ENCODE data around the gene GPX4. TPM values are rescaled to one million over a fixed set of nuclear protein-coding genes. Genes with fewer than 3 reads are reported as not detected.

Gene GPX4
- total RNA-seq, 4 donors from 2014 or later, result 350 to 485 (median 414) TPM

DNA sequence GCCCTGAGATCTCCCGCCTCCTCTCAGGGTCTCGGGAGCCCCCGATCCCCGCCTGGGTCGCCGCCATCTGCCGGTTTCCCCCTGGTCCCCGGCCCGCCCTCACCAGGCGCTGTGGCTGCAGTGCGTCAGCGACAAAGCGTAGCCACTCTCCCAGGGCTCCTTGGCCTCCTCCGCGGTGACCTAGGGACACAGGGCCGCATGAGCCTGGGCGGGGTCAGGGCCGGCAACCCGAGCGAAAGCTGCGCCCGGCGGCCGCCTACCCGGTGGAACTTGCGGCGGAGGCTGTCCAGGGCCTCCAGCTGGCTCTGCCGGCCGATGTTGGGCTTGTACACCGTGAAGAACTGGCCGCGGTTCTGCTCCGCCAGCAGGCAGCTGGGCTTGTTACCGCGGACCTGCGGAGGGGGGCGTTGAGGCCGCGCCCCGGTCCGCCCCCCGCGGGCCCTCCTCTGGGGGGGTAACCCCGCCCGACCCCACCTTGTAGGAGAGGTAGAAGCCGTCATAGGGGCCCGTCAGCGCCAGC lies 5.3 kb downstream of the GPX4 start:
- H3K4me1 ChIP-seq, result peaks cover 12 to 26% of the 10 kb centered on the region in 2 donors
- H3K27me3 ChIP-seq, result no peaks in the 10 kb centered on the region
- no peak for TF ChIP-seq POLR2A (IDR thresholded peaks at IDR 0.05)
- TF ChIP-seq, protein P1, sequence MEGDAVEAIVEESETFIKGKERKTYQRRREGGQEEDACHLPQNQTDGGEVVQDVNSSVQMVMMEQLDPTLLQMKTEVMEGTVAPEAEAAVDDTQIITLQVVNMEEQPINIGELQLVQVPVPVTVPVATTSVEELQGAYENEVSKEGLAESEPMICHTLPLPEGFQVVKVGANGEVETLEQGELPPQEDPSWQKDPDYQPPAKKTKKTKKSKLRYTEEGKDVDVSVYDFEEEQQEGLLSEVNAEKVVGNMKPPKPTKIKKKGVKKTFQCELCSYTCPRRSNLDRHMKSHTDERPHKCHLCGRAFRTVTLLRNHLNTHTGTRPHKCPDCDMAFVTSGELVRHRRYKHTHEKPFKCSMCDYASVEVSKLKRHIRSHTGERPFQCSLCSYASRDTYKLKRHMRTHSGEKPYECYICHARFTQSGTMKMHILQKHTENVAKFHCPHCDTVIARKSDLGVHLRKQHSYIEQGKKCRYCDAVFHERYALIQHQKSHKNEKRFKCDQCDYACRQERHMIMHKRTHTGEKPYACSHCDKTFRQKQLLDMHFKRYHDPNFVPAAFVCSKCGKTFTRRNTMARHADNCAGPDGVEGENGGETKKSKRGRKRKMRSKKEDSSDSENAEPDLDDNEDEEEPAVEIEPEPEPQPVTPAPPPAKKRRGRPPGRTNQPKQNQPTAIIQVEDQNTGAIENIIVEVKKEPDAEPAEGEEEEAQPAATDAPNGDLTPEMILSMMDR (IDR thresholded peaks at IDR 0.05), result no peak
- no peaks in the 10 kb centered on the region for H3K9me3 ChIP-seq
- WGBS, 2 donors, result 96% methylated on average over 10 of the region's 48 CpGs; no CpG with 5 or more reads in 1 of the 2 donors
- H3K27ac ChIP-seq, result no peak overlapping the region
- intact Hi-C loops (cut with DNase I), result no loop called here
- DNase-seq, result no peak
- H3K36me3 ChIP-seq, result peaks cover 46 to 58% of the 10 kb centered on the region in 2 donors
- H3K4me3 ChIP-seq (replicated peaks in 1 of 3), result no peak overlapping the region

DNA sequence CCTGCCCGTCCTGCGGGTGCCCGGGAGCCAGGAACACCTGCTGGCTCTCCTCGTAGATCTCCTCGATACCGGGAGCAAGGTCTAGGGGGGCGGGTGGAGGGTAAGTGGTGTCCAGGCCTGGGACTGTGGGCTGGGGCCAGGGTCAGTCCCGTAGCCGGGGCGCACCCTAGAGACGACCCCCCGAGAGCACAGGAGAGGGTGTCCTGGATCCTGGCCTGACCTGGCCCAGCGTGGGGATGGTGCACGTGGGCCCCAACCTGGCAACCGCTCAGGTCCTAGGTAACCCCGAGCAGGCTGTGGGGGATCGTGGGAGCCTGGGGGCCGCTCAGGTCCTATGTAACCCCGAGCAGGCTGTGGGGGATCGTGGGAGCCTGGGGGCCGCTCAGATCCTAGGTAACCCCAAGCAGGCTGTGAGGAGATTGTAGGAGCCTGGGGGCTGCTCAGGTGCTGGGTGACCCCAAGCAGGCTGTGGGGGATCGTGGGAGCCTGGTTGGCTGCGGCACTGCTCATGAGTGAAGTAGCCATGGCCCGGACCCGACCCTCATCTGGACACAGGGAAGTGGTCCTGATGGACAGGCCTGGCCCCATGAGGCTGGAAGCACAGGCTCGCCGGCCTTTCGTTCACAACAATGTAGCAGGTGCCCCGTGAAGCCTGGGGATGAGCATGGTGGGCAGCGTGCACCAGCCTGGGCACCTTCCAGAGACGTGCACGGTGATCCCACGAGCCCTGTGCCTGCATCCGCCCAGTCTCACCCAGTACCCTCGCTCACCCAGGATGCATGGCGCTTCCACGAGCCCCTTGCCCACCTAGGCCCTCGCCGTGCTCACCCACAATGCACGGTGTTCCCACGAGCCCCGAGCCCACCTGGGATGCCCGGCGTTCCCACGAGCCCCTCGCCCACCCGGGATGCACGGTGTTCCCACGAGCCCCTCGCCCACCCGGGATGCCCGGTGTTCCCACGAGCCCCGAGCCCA lies 6.2 kb downstream of the GPX4 start:
- H3K27ac ChIP-seq, result no peak overlapping the region
- TF ChIP-seq, protein P1 (IDR thresholded peaks at IDR 0.05), result no peak
- no peak for TF ChIP-seq POLR2A (IDR thresholded peaks at IDR 0.05)
- no peak for DNase-seq
- peaks cover 52 to 65% of the 10 kb centered on the region in 2 donors for H3K36me3 ChIP-seq
- no peaks in the 10 kb centered on the region for H3K9me3 ChIP-seq
- 95 to 98% methylated on average over 22 to 37 of the region's 54 CpGs for WGBS, 2 donors
- H3K27me3 ChIP-seq, result no peaks in the 10 kb centered on the region
- peaks cover 11 to 26% of the 10 kb centered on the region in 2 donors for H3K4me1 ChIP-seq
- no peak overlapping the region for H3K4me3 ChIP-seq (replicated peaks in 1 of 3)
- intact Hi-C loops (cut with DNase I), result loop anchor here (5.0 kb wide), 1 partner anchor 82 kb away; no protein-coding TSS in a partner anchor

DNA sequence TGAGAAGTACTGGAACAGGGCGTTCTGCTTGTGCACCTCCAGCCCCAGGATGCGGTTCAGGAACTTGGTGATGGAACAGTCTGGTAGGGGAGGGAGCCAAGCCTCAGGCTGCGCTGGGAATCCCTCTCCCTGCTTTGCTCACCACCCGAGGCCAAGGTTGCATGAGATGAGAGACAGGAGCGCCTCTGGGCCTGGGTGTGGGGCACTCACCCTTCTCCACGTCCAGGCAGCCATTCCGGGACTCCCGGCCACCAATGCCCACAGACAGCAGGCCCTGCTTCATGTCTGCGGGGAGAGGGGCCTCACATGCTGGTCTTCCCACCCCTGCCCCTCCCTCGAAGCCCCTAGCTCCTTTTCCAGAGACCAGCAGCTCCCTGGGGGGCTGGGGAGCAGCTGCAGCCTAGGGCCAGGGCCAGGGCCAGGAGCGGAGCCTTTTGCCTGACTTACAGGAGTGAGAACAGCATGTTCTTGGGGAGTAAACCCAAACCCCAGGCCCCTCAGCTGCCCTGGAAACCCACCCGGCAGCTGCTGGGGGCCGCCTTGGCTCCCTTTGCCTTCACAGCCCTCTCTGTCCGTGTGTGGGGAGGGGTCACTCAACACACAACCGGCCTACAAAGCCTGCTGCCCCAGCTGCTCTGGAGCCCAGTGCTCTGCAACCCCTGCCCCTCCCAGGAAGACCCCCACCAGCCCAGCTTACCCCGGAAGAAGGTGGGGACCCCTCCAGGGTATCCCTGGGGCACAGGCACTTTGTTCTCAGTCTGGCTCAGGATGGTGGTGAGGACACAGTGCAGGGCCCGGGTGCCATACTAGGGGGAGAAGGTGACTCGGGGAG lies 7.2 kb downstream of the GPX4 start:
- Histone ChIP-seq H3K36me3 (peaks cover 57 to 72% of the 10 kb centered on the region in 2 donors), H3K9me3 (no peaks in the 10 kb centered on the region), H3K4me1 (peaks cover 4 to 16% of the 10 kb centered on the region in 2 donors), H3K27ac (no peak overlapping the region), H3K4me3 (replicated peaks in 1 of 3) (no peak overlapping the region), H3K27me3 (no peaks in the 10 kb centered on the region)
- WGBS, 2 donors, result 66 to 86% methylated on average over 4 to 5 of the region's 18 CpGs
- DNase-seq, result no peak
- TF ChIP-seq, protein P1 (IDR thresholded peaks at IDR 0.05), result no peak
- no peak for TF ChIP-seq POLR2A (IDR thresholded peaks at IDR 0.05)
- intact Hi-C loops (cut with DNase I), result loop anchor here (5.0 kb wide), 1 partner anchor 81 kb away; no protein-coding TSS in a partner anchor

DNA sequence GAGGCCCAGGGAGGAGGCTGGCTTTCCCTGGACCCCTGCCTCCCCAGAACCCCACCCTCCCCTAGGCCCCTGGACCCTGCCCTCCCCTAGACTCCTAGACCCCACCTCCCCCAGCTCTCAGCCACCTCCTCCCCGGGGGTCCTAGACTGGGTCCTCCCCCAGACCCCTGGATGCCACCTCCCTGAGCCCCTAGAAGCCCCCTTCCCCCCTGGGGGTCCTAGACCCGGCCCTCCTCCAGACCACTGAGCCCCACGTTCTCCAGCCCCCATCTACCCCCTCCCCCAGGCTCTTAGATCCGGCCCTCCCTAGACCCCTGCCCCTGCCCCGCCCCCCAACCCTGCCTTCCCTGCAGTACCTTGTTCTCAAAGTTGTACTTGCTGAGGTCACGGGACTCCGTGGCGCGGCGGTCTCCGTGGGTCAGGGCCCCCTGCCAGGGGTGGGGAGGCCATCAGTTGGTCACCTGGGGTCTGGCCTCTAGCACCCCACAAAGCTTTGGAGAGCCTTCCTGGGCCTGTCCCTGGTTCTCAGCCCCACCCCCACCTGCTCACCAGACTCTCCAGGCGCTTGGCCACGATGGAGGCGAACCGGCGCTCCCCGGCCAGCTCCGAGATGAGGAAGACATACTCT lies 8.0 kb downstream of the GPX4 start:
- intact Hi-C loops (cut with DNase I), result loop anchor here (5.0 kb wide), 1 partner anchor 81 kb away; no protein-coding TSS in a partner anchor
- TF ChIP-seq, protein P1 (IDR thresholded peaks at IDR 0.05), result no peak
- no peak for TF ChIP-seq POLR2A (IDR thresholded peaks at IDR 0.05)
- Histone ChIP-seq H3K27me3 (no peaks in the 10 kb centered on the region), H3K9me3 (no peaks in the 10 kb centered on the region), H3K4me3 (replicated peaks in 1 of 3) (no peak overlapping the region), H3K27ac (peak overlapping the region in 1 of 3 donors; percentile 55), H3K36me3 (peaks cover 57 to 72% of the 10 kb centered on the region in 2 donors), H3K4me1 (peaks cover 4 to 14% of the 10 kb centered on the region in 2 donors)
- WGBS, 2 donors, result 86 to 88% methylated on average over 6 to 12 of the region's 18 CpGs
- DNase-seq, result no peak

All from thyroid gland (tissue), 4 donors.